K562 (cell line): ENCODE measurements around the gene LTBP1. TPM values are rescaled to one million over a fixed set of nuclear protein-coding genes. Genes with fewer than 3 reads are reported as not detected.

Source experiments
- ATAC-seq: fragments of 200-7000 bp; cut with Tn5 transposase; 3 replicates; pipeline ENCODE4 v1.9.1; 2020; ENCODE audit warnings: moderate library complexity
- BruUV-seq: library from RNA; stranded (reverse); fragments of 400-500 nt; replicated peaks from 2 replicates; lab custom pipeline; 2021; lab: Mats Ljungman, UMichigan
- CTCF ChIA-PET: fragments of 300-600 bp; formaldehyde crosslinking; extraction: SDS; loops from one replicate; lab custom pipeline; 2021; ENCODE audit warnings: low intra/inter-chr PET ratio; lab: Yijun Ruan, JAX
- POLR2A ChIA-PET: fragments of 300-600, 350-650 bp; sonication (Branson Sonifier 250); formaldehyde crosslinking; extraction: SDS; loops from one replicate; lab custom pipeline; 2021; ENCODE audit warnings: antibody characterized with exemption, inconsistent platforms; lab: Yijun Ruan, JAX
- DNase-seq, 4 experiments: peaks; one replicate each; pipeline versions ENCODE4 v3.0.0 to v3.0.0-alpha.2; 2011 to 2018; ENCODE audit warnings: low spot score in 3 of 4, mixed read lengths in 3 of 4; ENCODE audit errors: extremely low read depth in 1 of 4
- FAIRE-seq: peaks from 2 replicates; lab custom pipeline; 2011; peaks lifted over from hg19 to GRCh38; lab: Jason Lieb, UNC
- H2AFZ ChIP-seq: 2 replicates; pipeline ENCODE4 v1.6.0; 2011; ENCODE audit warnings: low read depth, low read length, control low read depth, inconsistent platforms
- H3K27ac ChIP-seq: fragments of 200-600 bp; 3 replicates; pipeline ENCODE4 v1.8.0; 2011; ENCODE audit warnings: low read depth, mild to moderate bottlenecking, control low read depth, inconsistent platforms, low read length, moderate library complexity, mixed read lengths; ENCODE audit errors: extremely low read depth
- H3K27me3 ChIP-seq, 2 experiments: fragments of 300-600 bp in 1 of 2; 2 replicates in 1 of 2; 3 replicates in 1 of 2; pipeline versions ENCODE4 v1.6.0 to v1.8.0; 2011; ENCODE audit warnings: inconsistent platforms in 2 of 2, low read length in 2 of 2, mild to moderate bottlenecking in 1 of 2, mixed read lengths in 1 of 2, moderate library complexity in 1 of 2; ENCODE audit not compliant: control insufficient read depth in 2 of 2, insufficient read depth in 2 of 2
- H3K36me3 ChIP-seq: fragments of 300-600 bp; 3 replicates; pipeline ENCODE4 v1.8.0; 2011; ENCODE audit warnings: mild to moderate bottlenecking, low read length, inconsistent platforms; ENCODE audit not compliant: control insufficient read depth, insufficient read depth
- H3K4me1 ChIP-seq, 2 experiments: fragments of 200-600 bp in 1 of 2; replicated peaks in 1 of 2; 2 replicates in 1 of 2; 3 replicates in 1 of 2; pipeline versions ENCODE4 v1.5.1 to v1.8.0; 2011; ENCODE audit warnings: inconsistent platforms in 2 of 2, low read length in 2 of 2, mild to moderate bottlenecking in 1 of 2, mixed read lengths in 1 of 2, moderate library complexity in 1 of 2; ENCODE audit not compliant: control insufficient read depth in 2 of 2, insufficient read depth in 2 of 2
- H3K4me2 ChIP-seq: 2 replicates; pipeline ENCODE4 v1.6.1; 2011; ENCODE audit warnings: low read length, control low read depth, inconsistent platforms, mixed read lengths; ENCODE audit not compliant: insufficient read depth
- H3K4me3 ChIP-seq: fragments of 200-600 bp; sonication (generic), shearing (Covaris generic); 2 replicates; pipeline ENCODE4 v1.5.1; 2016; ENCODE audit warnings: control low read depth, inconsistent platforms
- H3K79me2 ChIP-seq: fragments of 200-600 bp; 3 replicates; pipeline ENCODE4 v1.8.0; 2011; ENCODE audit warnings: low read length, inconsistent platforms; ENCODE audit not compliant: control insufficient read depth, insufficient read depth
- H3K9ac ChIP-seq, 2 experiments: 2 replicates each; pipeline versions ENCODE4 v1.6.0 to v1.6.1; 2011; ENCODE audit warnings: low read depth in 2 of 2, low read length in 2 of 2, control low read depth in 1 of 2, inconsistent platforms in 1 of 2, mild to moderate bottlenecking in 1 of 2, mixed read lengths in 1 of 2; ENCODE audit not compliant: insufficient read depth in 1 of 2
- H3K9me1 ChIP-seq: one replicate; pipeline ENCODE4 v1.6.0; 2011; ENCODE audit warnings: inconsistent platforms, mild to moderate bottlenecking, low read length, moderate library complexity; ENCODE audit not compliant: control insufficient read depth, insufficient read depth
- H3K9me3 ChIP-seq: replicated peaks from 2 replicates; pipeline ENCODE4 v1.5.1; 2011; ENCODE audit warnings: low read depth, low read length, inconsistent platforms; ENCODE audit not compliant: control insufficient read depth, insufficient read depth
- H4K20me1 ChIP-seq: replicated peaks from 2 replicates; pipeline ENCODE4 v1.6.1; 2011; ENCODE audit warnings: low read length, inconsistent platforms, mixed read lengths; ENCODE audit not compliant: control insufficient read depth, insufficient read depth
- HDAC3 ChIP-seq: fragments of 450-650 bp; IDR thresholded peaks from 2 replicates; pipeline ENCODE4 v1.6.1; 2018; ENCODE audit warnings: borderline replicate concordance, mild to moderate bottlenecking, moderate library complexity; ENCODE audit not compliant: partially characterized antibody
- HOXB6 ChIP-seq: fragments of 250-450 bp; sonication (Bioruptor Pico); IDR thresholded peaks from 2 replicates; pipeline ENCODE4 v1.5.1; 2022; ENCODE audit warnings: mild to moderate bottlenecking, borderline replicate concordance
- NCOR1 ChIP-seq: fragments of 450-650 bp; IDR thresholded peaks from 2 replicates; pipeline ENCODE4 v1.6.1; 2016; ENCODE audit warnings: mild to moderate bottlenecking, moderate library complexity
- NR2F6 ChIP-seq: fragments of 450-650 bp; formaldehyde crosslinking; IDR thresholded peaks from 2 replicates; pipeline ENCODE4 v1.4.0; 2020; ENCODE audit warnings: mild to moderate bottlenecking
- PATZ1 ChIP-seq: fragments of 250-450 bp; sonication (Bioruptor Pico); IDR thresholded peaks from 2 replicates; pipeline ENCODE4 v1.5.0; 2020; ENCODE audit warnings: mild to moderate bottlenecking, borderline replicate concordance
- RBM39 ChIP-seq: fragments of 200-400 bp; formaldehyde crosslinking; optimal IDR thresholded peaks from 2 replicates; pipeline ENCODE3; 2018; ENCODE audit warnings: low read depth, low read length
- RHOXF2B ChIP-seq: fragments of 250-450 bp; sonication (Bioruptor Pico); conservative IDR thresholded peaks from 2 replicates; pipeline ENCODE4 v1.5.1; 2021
- SMAD1 ChIP-seq: fragments of 150-350 bp; IDR thresholded peaks from 2 replicates; pipeline ENCODE4 v1.6.1; 2014; ENCODE audit warnings: low read length, low read depth; ENCODE audit not compliant: partially characterized antibody
- SMARCA4 ChIP-seq: fragments of 450-650 bp; IDR thresholded peaks from 2 replicates; pipeline ENCODE4 v1.6.1; 2016
- SMC3 ChIP-seq: conservative IDR thresholded peaks from 2 replicates; pipeline ENCODE4 v1.6.1; 2011; ENCODE audit warnings: low read depth, low read length, improper control_type of control experiment; ENCODE audit not compliant: insufficient read depth
- XRCC5 ChIP-seq: fragments of 200-400 bp; formaldehyde crosslinking; IDR thresholded peaks from 2 replicates; pipeline ENCODE4 v1.6.1; 2017; ENCODE audit warnings: low read depth, mild to moderate bottlenecking, low read length
- ZNF133 ChIP-seq: fragments of 250-450 bp; sonication (Bioruptor Pico); IDR thresholded peaks from 2 replicates; pipeline ENCODE4 v1.4.0; 2020; ENCODE audit warnings: mild to moderate bottlenecking
- ZNF512 ChIP-seq: IDR thresholded peaks from 2 replicates; pipeline ENCODE4 v1.6.1; 2016; ENCODE audit warnings: missing genetic modification characterization, missing compliant biosample characterization
- ZNF586 ChIP-seq: fragments of 450-650 bp; formaldehyde crosslinking; conservative IDR thresholded peaks from 2 replicates; pipeline ENCODE4 v1.4.0; 2020; ENCODE audit warnings: mild to moderate bottlenecking, moderate library complexity
- WGBS: fragments of 100-300 bp; shearing (Covaris generic); methylation state at CpG from one replicate; pipeline ENCODE4 v1.1.6; 2016; ENCODE audit warnings: low coverage, mixed read lengths; ENCODE audit not compliant: insufficient coverage; ENCODE audit errors: missing lambda C conversion rate; 5-methylcytosine and 5-hydroxymethylcytosine counted together
- in situ Hi-C: fragments of 300-500 bp; cut with MboI; formaldehyde crosslinking; loops from 4 replicates; pipeline ENCODE4 v1.15.0; 2018; ENCODE audit warnings: inconsistent platforms, mixed read lengths
- intact Hi-C: fragments of 100-400 bp; cut with micrococcal nuclease; formaldehyde crosslinking; loops from 2 replicates; pipeline ENCODE4 v1.14.2; 2022
- polyA plus RNA-seq, 8 experiments: library from polyadenylated mRNA; depleted of rRNA in 4 of 8; stranded (reverse) in 5 of 8; unstranded in 3 of 8; fragments of >200 nt; fragmentation: Nextera tagmentation in 2 of 8; fragmentation: Illumina TruSeq in 1 of 8; extraction: Ambion mirVana in 2 of 8; extraction: Trizol in 1 of 8; gene quantifications; 2 replicates each; pipeline versions ENCODE4 v1.2.1 to v1.2.3, GENCODE V29; 2011 to 2014; ENCODE audit warnings: inconsistent platforms in 1 of 8, missing spikeins in 1 of 8
- total RNA-seq, 7 experiments: library from RNA; depleted of rRNA in 6 of 7; stranded (reverse); fragments of >200 nt in 6 of 7; fragmentation: Illumina TruSeq in 2 of 7; extraction: Trizol in 2 of 7; gene quantifications; 2 replicates each; pipeline versions ENCODE4 v1.2.1 to v1.2.3, GENCODE V29; 2011 to 2021; ENCODE audit warnings: low replicate concordance in 1 of 7

The LTBP1 gene
- total and polyA plus RNA-seq, 9 of the 15 experiments (the other 6 are each of a cell fraction or from before 2014, with no cell fraction given), result 3.6 to 16.4 (median 8.5) TPM

- H2AFZ ChIP-seq, result no peak overlapping the region
- no peak overlapping the region for H3K27ac ChIP-seq
- 49% methylated on average over 6 of the region's 6 CpGs for WGBS
- FAIRE-seq, result no peak
- no peak for TF ChIP-seq NCOR1
- TF ChIP-seq NR2F6, result no peak
- TF ChIP-seq HOXB6 (CRISPR knock-in tag), result no peak
- no peak for TF ChIP-seq RHOXF2B (CRISPR knock-in tag)
- TF ChIP-seq XRCC5, result no peak
- no peak for TF ChIP-seq ZNF512 (tag)
- no peak for TF ChIP-seq HDAC3
- no peak for TF ChIP-seq PATZ1 (CRISPR knock-in tag)
- no peak for TF ChIP-seq RBM39
- TF ChIP-seq ZNF586 (CRISPR knock-in tag), result no peak
- TF ChIP-seq SMC3, result no peak
- no peak for TF ChIP-seq SMAD1
- TF ChIP-seq SMARCA4, result no peak
- no peak for TF ChIP-seq ZNF133
- no peak for DNase-seq
- no peak overlapping the region for H3K4me2 ChIP-seq
- H3K36me3 ChIP-seq, result no peaks in the 10 kb centered on the region
- ChIA-PET CTCF (no interaction called here), POLR2A (interaction anchor here (0.7 kb wide), 1 partner anchor 337 kb away, joined by 4 read pairs; no protein-coding TSS in a partner anchor)
- no peaks in the 10 kb centered on the region for H3K4me1 ChIP-seq
- H3K9me1 ChIP-seq, result no peaks in the 10 kb centered on the region
- H3K9ac ChIP-seq, result no peak overlapping the region
- H4K20me1 ChIP-seq, result no peaks in the 10 kb centered on the region
- intact Hi-C loops, result loop anchor here (10.0 kb wide), 1 partner anchor 242 kb away; no protein-coding TSS in a partner anchor
- BruUV-seq, result no TSS peak
- no peaks in the 10 kb centered on the region for H3K27me3 ChIP-seq
- in situ Hi-C loops, result loop anchor here (10.0 to 25.0 kb wide), 3 partner anchors 432 to 1665 kb away; partner anchors contain the start of gene LTBP1
- H3K9me3 ChIP-seq, result no peaks in the 10 kb centered on the region
- H3K79me2 ChIP-seq, result no peaks in the 10 kb centered on the region
- H3K4me3 ChIP-seq, result no peak overlapping the region
- ATAC-seq, result no peak
Measured at GRCh38 chr2:33377048-33377447, 430.3 kb downstream of the LTBP1 start.
